Naive thymus-derived CD8-positive, alpha-beta T cell (primary cell): ENCODE data around the gene MYZAP. TPM values are rescaled to one million over a fixed set of nuclear protein-coding genes. Genes with fewer than 3 reads are reported as not detected.
"Not testable (repeated sequence)": the region's sequence is repeated elsewhere in the genome, so short reads cannot be mapped to it uniquely, and the experiment has no call there.

Experiments used
- ATAC-seq, 2 donors: fragments of 150-1000 bp; cut with Tn5 transposase in 1 of 2; sonication (Bioruptor Pico), chemical (Tn5 transposase) in 1 of 2; 1 replicate in 1 of 2; 2 replicates in 1 of 2; pipeline ENCODE4 v1.10.0; 2021; ENCODE audit warnings: mild to moderate bottlenecking in 2 of 2, moderate library complexity in 2 of 2
- POLR2A ChIA-PET: fragments of 350-600 bp; sonication (Branson Sonifier 250); formaldehyde crosslinking; loops from one replicate; lab custom pipeline; 2021; ENCODE audit warnings: antibody characterized with exemption; lab: Charles Lee
- DNase-seq, 10 donors: peaks; one replicate each; pipeline versions ENCODE4 v3.0.0 to v3.0.0-alpha.2; 2020 to 2022
- H3K27ac Mint-ChIP-seq, 10 donors: one replicate each; pipeline ENCODE4 v1.8.0; 2020 to 2022; ENCODE audit warnings: mild to moderate bottlenecking in 10 of 10, mixed read lengths in 10 of 10, moderate library complexity in 4 of 10, inconsistent platforms in 1 of 10
- H3K27me3 Mint-ChIP-seq, 5 donors: one replicate each; pipeline ENCODE4 v1.8.0; 2021 to 2022; ENCODE audit warnings: mixed read lengths in 5 of 5
- H3K36me3 Mint-ChIP-seq, 3 donors: one replicate each; pipeline ENCODE4 v1.8.0; 2020 to 2022; ENCODE audit warnings: mixed read lengths in 3 of 3, mild to moderate bottlenecking in 2 of 3, inconsistent platforms in 1 of 3
- H3K4me1 Mint-ChIP-seq, 4 donors: one replicate each; pipeline ENCODE4 v1.8.0; 2021 to 2022; ENCODE audit warnings: mixed read lengths in 4 of 4
- H3K4me3 Mint-ChIP-seq, 10 donors: one replicate each; pipeline ENCODE4 v1.8.0; 2020 to 2022; ENCODE audit warnings: mild to moderate bottlenecking in 10 of 10, mixed read lengths in 10 of 10, moderate library complexity in 6 of 10, inconsistent platforms in 1 of 10
- H3K9me3 Mint-ChIP-seq, 9 donors: one replicate each; pipeline ENCODE4 v1.8.0; 2020 to 2022; ENCODE audit warnings: mixed read lengths in 9 of 9, mild to moderate bottlenecking in 3 of 9, inconsistent platforms in 1 of 9, moderate library complexity in 1 of 9
- polyA plus RNA-seq, 3 donors: library from polyadenylated mRNA; unstranded; fragments of 300-500 nt; fragmentation: Illumina TruSeq; gene quantifications; one replicate each; pipeline ENCODE4 v1.2.3, GENCODE V29; 2021
- total RNA-seq, 8 experiments: library from RNA in 2 of 8; stranded (reverse) in 2 of 8; gene quantifications; one replicate each; pipeline ENCODE4 v1.2.3 and lab custom pipeline; 2021 to 2026

Gene MYZAP
- total and polyA plus RNA-seq, 5 experiments from 2014 or later: 0.20 to 0.26 TPM; not detected in 3

DNA sequence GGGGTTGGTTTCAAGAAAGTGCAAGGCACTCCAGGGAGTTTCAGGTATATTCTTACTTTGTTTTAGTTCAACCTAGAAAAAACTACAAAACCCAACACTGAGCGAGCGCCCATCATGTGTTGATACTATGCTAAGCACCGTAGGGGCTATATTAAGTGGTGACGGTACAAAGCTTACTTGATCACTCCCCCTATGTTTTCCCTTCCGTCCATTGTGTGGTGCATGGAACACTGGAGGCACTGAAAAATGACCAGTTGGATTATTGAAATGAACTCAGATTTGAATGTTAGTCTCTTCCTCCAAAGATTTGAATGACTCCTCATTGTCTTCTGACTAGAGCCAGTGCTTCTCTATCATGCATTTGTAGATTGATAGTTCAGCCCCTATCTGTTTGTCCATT lies 6.6 kb downstream of the MYZAP start:
- peaks cover 5 to 28% (median 8%) of the 10 kb centered on the region in 5 donors for H3K27me3 Mint-ChIP-seq
- H3K4me1 Mint-ChIP-seq: no peaks in the 10 kb centered on the region
- H3K27ac Mint-ChIP-seq: no peak overlapping the region
- no peaks in the 10 kb centered on the region for H3K9me3 Mint-ChIP-seq
- H3K36me3 Mint-ChIP-seq: no peaks in the 10 kb centered on the region
- ATAC-seq (no peak), DNase-seq (no peak)
- POLR2A ChIA-PET: no interaction called here
- H3K4me3 Mint-ChIP-seq: no peak overlapping the region

DNA sequence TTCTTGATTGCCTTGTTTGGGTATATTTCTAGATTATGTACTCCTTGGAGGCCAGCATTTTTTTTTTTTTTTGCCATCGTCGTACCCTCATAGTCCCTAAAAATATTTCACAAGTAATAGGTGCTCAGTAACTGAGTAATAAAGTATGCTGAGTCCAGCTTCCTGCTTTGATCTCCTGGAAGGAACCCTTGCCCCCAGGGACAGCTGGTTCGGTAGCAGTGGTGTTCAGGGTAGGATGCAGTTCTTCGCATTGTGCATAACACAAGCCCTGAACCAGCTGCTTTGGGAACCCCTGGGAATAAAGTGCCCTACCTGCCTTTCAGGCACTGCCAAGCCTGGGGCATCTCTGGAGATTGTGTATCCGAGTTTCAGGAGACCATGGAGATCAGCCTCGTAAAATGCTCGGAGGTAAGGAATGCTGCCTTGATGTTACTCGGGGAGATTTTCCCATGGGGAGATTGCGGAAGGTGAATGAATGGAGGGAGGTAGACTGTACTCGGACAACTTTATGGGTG lies 7.6 kb downstream of the MYZAP start:
- DNase-seq (no peak), ATAC-seq (no peak)
- H3K36me3 Mint-ChIP-seq: no peaks in the 10 kb centered on the region
- no peak overlapping the region for H3K4me3 Mint-ChIP-seq
- H3K4me1 Mint-ChIP-seq: no peaks in the 10 kb centered on the region
- POLR2A ChIA-PET: no interaction called here
- H3K27ac Mint-ChIP-seq: no peak overlapping the region
- peaks cover 2 to 22% (median 6%) of the 10 kb centered on the region in 5 donors for H3K27me3 Mint-ChIP-seq
- H3K9me3 Mint-ChIP-seq: no peaks in the 10 kb centered on the region

DNA sequence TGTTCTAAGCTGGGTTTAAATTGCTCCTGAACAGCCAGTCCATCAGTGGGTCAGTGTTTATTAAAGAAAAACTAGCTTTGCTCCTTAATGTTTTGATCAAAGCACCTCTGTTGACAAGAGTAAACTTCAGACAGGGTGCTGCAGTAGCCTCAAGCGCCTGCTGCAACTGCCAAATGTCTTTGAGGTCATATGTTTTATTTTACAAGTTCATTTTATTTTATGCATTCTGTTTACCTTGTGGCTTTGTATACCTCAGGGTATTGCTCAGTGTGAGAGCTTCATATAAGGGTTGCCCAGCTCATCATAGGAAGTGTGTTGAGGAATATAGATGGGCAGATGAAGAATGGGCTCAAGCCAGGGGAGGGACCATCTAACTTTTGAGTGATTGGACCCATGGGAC lies 8.5 kb downstream of the MYZAP start:
- no peaks in the 10 kb centered on the region for H3K9me3 Mint-ChIP-seq
- ATAC-seq (no peak), DNase-seq (no peak)
- peaks cover 4 to 27% (median 7%) of the 10 kb centered on the region in 5 donors for H3K27me3 Mint-ChIP-seq
- no peaks in the 10 kb centered on the region for H3K4me1 Mint-ChIP-seq
- H3K4me3 Mint-ChIP-seq: no peak overlapping the region
- no peaks in the 10 kb centered on the region for H3K36me3 Mint-ChIP-seq
- POLR2A ChIA-PET: no interaction called here
- no peak overlapping the region for H3K27ac Mint-ChIP-seq

DNA sequence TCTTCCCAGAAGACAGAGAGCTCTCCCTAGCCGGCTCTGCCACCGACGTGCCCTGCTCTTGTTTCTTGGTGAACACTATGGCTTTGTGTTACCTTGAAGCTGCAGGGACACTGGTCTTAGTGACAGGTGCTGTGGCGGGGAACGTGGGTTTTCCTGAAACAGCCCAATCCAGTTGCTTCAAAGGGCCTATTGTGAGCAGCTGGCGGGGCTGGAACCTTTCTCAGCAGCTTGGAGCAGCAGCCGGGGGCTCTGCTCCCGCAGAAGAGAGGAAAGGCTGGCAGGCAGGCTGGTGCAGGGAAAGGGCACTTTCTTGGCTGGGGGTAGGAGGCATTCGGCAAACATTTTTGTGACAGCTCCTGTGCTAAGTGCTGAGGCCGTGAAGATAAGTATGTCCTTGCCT lies 12.8 kb downstream of the MYZAP start:
- POLR2A ChIA-PET: no interaction called here
- H3K4me1 Mint-ChIP-seq: no peaks in the 10 kb centered on the region
- H3K27ac Mint-ChIP-seq: no peak overlapping the region
- ATAC-seq: no peak
- H3K36me3 Mint-ChIP-seq: no peaks in the 10 kb centered on the region
- H3K27me3 Mint-ChIP-seq: peaks cover 5 to 22% (median 7%) of the 10 kb centered on the region in 5 donors
- no peak overlapping the region for H3K4me3 Mint-ChIP-seq
- no peak for DNase-seq
- no peaks in the 10 kb centered on the region for H3K9me3 Mint-ChIP-seq

DNA sequence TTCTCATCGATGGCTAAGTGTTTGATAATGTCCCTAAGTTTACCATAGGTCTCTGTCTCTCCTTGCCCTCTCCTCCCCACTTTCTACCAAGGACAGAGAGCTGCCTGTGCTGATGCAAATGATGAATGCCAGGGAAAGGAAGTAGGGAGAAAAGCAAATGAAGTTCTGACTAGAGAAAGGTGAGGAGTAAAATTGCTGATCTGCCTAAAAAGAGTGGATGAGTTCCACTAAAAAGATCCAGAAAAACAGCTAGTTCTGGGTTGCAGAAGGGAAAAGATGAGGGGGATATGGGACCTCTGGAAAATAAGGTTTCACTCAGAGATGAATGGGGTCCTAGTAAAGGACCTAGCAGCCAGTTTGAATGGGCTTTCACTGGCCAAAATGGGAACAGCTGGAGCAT lies 13.8 kb downstream of the MYZAP start:
- POLR2A ChIA-PET: no interaction called here
- DNase-seq (no peak), ATAC-seq (no peak)
- H3K27me3 Mint-ChIP-seq: peaks cover 4 to 20% (median 7%) of the 10 kb centered on the region in 5 donors
- H3K36me3 Mint-ChIP-seq: no peaks in the 10 kb centered on the region
- no peaks in the 10 kb centered on the region for H3K9me3 Mint-ChIP-seq
- H3K4me1 Mint-ChIP-seq: no peaks in the 10 kb centered on the region
- H3K27ac Mint-ChIP-seq: no peak overlapping the region
- H3K4me3 Mint-ChIP-seq: no peak overlapping the region

DNA sequence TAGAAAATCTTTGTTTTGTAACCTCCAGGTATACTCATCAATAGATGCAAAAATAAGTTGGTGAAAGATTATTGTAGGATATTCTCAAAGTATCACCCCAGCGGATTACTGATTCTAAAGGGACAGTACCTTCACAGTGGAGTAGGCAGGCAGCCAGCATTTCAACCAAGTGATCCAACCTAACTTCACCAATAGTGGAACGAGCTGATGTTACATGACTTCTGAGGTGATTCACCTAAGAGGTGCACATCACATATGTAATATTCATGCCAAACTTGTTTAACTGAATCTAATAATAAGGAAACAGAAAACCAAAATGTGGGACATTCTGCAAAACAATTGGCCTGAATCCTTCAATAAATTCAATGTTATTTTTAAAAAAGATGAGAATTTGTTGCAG lies 14.3 kb downstream of the MYZAP start:
- H3K27me3 Mint-ChIP-seq: peaks cover 4 to 20% (median 7%) of the 10 kb centered on the region in 5 donors
- H3K9me3 Mint-ChIP-seq: no peaks in the 10 kb centered on the region
- ATAC-seq: no peak
- no peaks in the 10 kb centered on the region for H3K36me3 Mint-ChIP-seq
- H3K4me3 Mint-ChIP-seq: no peak overlapping the region
- no peaks in the 10 kb centered on the region for H3K4me1 Mint-ChIP-seq
- POLR2A ChIA-PET: no interaction called here
- H3K27ac Mint-ChIP-seq: no peak overlapping the region
- no peak for DNase-seq

DNA sequence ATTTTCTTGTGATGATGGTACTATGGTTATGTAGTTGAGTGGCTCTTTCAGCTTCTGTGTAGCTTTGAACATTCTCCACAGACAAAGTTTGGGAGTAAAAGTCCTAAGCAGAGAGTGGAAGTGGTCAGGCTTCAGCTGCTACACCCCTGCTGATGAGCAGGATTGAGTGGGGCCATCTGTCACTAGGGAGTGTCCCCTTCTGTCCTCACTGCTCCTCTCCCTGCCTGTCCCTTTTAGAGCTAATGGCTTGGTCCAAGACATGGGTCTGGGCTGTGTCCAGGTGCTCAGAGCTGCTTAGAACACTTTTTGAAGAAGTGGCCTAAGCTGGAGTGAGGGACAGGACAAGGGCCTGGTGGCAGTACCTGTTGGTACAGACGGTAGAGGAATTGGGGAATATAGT lies 15.1 kb downstream of the MYZAP start:
- H3K4me1 Mint-ChIP-seq: no peaks in the 10 kb centered on the region
- POLR2A ChIA-PET: no interaction called here
- peaks cover 4 to 12% (median 7%) of the 10 kb centered on the region in 5 donors for H3K27me3 Mint-ChIP-seq
- no peak for ATAC-seq
- H3K27ac Mint-ChIP-seq: no peak overlapping the region
- no peaks in the 10 kb centered on the region for H3K9me3 Mint-ChIP-seq
- no peak for DNase-seq
- no peak overlapping the region for H3K4me3 Mint-ChIP-seq
- no peaks in the 10 kb centered on the region for H3K36me3 Mint-ChIP-seq

DNA sequence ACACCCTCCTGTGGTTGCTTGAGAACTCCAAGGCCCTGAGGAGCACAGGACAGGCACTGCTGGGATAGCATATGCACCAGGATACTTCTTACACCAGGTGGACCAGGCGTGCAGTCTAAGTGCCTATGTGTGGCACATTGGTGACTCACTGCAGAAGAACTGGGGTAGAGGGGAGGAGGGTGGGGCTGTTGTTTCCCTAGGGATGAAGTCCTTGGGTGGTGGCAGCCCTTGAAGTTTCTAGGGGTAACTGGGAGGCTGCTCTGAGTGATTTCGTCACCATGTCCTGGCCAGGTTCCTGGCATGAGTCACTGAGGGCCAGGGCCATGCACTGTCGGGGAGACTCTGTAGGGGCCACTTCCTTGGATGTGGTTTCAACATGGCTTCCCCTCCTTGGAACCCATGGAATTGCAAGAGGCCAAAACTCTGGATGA lies 15.9 kb downstream of the MYZAP start:
- Mint-ChIP-seq H3K9me3 (no peaks in the 10 kb centered on the region), H3K27me3 (peaks cover 4 to 11% (median 7%) of the 10 kb centered on the region in 5 donors)
- ATAC-seq: no peak

DNA sequence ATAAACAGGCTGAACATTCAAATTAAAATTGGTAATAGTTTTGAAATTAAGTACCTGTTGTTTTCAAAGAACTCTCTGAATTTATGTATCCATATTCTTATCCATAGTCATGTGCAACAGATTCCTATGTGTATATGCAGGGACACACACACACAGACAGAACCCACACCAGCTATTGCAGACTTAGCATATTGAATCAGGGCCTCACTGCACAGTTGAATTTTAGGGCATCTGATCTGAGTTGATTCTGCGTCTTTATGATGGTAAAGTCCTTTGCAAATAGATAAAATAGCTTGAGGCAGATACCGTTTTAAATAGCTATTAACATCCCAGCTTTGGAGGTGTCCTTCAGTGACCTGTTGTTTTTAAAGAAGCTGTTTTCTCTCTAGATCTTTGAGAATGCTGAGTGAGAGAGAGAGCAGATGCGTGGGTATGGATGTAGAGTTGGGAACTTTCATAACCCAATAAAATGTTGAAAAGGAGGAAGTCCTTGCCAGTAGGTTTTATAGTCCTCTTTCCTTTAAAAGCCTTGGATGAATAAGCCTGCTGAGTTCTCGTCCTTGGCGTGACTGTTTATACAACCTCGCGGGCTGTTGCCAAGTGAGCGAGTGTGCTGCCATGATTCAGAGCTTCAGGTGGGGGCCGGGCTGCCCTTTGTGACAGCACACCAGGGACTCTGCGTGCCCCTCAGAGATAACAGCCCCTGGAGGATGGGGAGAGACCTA lies 18.3 kb downstream of the MYZAP start:
- Mint-ChIP-seq H3K9me3 (no peaks in the 10 kb centered on the region), H3K4me1 (no peaks in the 10 kb centered on the region), H3K36me3 (no peaks in the 10 kb centered on the region), H3K4me3 (no peak overlapping the region), H3K27ac (no peak overlapping the region), H3K27me3 (peaks cover 0 to 7% (median 1%) of the 10 kb centered on the region in 5 donors)
- DNase-seq: no peak
- ATAC-seq: no peak
- POLR2A ChIA-PET: no interaction called here

More for the DNA sequence above, 15.9 kb downstream of the MYZAP start:
- H3K4me1 Mint-ChIP-seq: no peaks in the 10 kb centered on the region
- POLR2A ChIA-PET: no interaction called here
- H3K4me3 Mint-ChIP-seq: no peak overlapping the region
- H3K36me3 Mint-ChIP-seq: no peaks in the 10 kb centered on the region
- no peak for DNase-seq
- no peak overlapping the region for H3K27ac Mint-ChIP-seq

DNA sequence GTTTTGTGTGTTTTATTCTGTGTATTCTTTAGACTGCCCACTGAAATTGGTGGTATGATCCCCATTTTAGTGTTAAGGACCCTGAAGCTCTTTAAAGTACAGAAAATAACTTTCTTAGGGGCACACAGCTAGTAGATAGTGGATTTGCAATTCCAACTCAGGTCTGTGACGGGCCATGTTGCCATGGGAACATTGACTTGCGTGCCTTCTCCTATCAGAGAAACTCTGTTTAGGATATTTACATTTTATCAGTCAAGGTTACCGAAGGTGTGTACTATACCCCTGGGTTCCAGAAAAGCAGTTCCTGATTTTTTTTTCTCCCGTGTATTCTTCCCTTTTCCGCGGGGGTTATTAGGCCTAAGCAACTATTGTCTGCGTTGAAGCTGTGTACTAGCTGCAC lies 19.4 kb downstream of the MYZAP start:
- DNase-seq: no peak
- no peak for ATAC-seq
- Mint-ChIP-seq H3K27ac (no peak overlapping the region), H3K9me3 (no peaks in the 10 kb centered on the region), H3K27me3 (peaks cover 0 to 4% (median 0%) of the 10 kb centered on the region in 5 donors), H3K4me3 (no peak overlapping the region), H3K4me1 (no peaks in the 10 kb centered on the region), H3K36me3 (no peaks in the 10 kb centered on the region)
- POLR2A ChIA-PET: no interaction called here

DNA sequence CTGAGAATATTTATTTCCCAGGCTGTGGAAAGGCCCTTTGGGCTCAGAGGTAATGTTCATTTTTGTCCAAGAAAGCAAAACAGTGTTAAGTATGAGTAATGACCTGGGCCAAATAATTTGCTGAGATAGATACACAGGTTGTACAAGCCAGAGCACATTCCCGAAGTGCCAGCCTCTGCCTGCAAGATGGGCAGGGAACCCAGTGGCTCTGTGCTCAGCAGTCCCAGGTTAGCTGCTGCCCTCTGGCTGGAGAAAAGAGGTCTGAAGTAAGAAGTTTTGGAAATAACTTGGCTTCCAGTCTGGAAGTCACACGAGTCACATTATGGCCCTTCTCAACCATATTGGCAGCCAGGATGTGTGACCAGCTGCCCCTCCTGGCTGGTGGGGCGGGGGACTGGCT lies 20.2 kb downstream of the MYZAP start:
- no peaks in the 10 kb centered on the region for H3K4me1 Mint-ChIP-seq
- H3K27me3 Mint-ChIP-seq: peaks cover 0 to 4% (median 0%) of the 10 kb centered on the region in 5 donors
- no peak for DNase-seq
- no peak overlapping the region for H3K4me3 Mint-ChIP-seq
- H3K9me3 Mint-ChIP-seq: no peaks in the 10 kb centered on the region
- POLR2A ChIA-PET: no interaction called here
- H3K36me3 Mint-ChIP-seq: no peaks in the 10 kb centered on the region
- peak overlapping the region in 1 of 10 donors; percentile 17 for H3K27ac Mint-ChIP-seq
- ATAC-seq: no peak

DNA sequence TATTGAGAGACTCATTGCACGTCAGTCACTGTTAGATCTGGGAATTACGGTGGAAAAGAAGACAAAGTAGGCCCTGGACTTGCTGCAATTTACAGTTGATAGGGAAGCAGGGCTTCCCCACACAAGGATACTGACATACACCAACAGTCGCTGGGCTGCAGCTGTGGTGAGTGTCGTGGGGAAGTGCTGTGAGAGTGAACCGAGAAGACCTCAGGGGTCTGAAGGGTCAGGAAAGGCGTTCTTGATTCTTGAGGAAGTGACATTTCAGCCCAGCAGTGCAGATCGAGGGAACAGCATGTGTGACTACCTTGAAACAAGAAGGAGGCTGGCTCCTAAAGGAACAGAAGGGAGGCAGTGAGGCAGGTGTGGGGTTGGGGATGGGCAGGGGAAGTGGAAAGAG lies 22.5 kb downstream of the MYZAP start:
- H3K9me3 Mint-ChIP-seq: no peaks in the 10 kb centered on the region
- no peak overlapping the region for H3K27ac Mint-ChIP-seq
- H3K4me1 Mint-ChIP-seq: no peaks in the 10 kb centered on the region
- H3K4me3 Mint-ChIP-seq: no peak overlapping the region
- DNase-seq (no peak), ATAC-seq (no peak)
- POLR2A ChIA-PET: no interaction called here
- H3K36me3 Mint-ChIP-seq: no peaks in the 10 kb centered on the region
- H3K27me3 Mint-ChIP-seq: peaks cover 0 to 4% (median 0%) of the 10 kb centered on the region in 5 donors

DNA sequence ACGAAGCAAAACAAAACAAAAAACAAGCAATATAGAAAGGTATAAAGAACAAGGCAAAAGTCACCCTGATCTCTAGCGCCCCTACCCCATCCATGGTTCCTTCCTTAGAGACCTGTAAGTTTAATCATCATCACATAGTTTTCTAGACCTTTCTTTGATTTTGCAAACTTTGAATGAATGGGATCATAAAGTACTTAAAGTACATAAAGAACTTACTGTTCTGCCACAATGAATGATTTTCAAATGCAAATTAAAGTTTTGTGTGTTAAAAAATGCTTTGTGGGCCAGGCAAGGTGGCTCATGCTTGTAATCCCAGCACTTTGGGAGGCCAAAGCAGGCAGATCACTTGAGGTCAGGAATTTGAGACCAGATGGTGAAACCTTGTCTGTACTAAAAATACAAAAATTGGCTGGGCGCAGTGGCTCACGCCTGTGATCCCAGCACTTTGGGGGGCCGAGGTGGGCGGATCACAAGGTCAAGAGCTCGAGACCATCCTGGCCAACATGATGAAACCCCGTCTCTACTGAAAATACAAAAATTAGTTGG lies 24.3 kb downstream of the MYZAP start:
- H3K27ac Mint-ChIP-seq, H3K27me3 Mint-ChIP-seq, H3K4me3 Mint-ChIP-seq, POLR2A ChIA-PET, H3K4me1 Mint-ChIP-seq, H3K9me3 Mint-ChIP-seq, H3K36me3 Mint-ChIP-seq, ATAC-seq, DNase-seq: not testable (repeated sequence)
